MM.1S (cell line): ENCODE measurements around the gene SHC4.

Experiments used
- DNase-seq: peaks from one replicate; pipeline ENCODE4 v3.0.0-alpha.2; 2015
- H2AFZ ChIP-seq: fragments of 300-600 bp; sonication (generic); 2 replicates; pipeline ENCODE4 v1.6.0; 2016; ENCODE audit warnings: antibody characterized with exemption, low read length
- H3F3A ChIP-seq: fragments of 300-600 bp; sonication (generic); 2 replicates; pipeline ENCODE4 v1.6.1; 2016; ENCODE audit warnings: mild to moderate bottlenecking, antibody characterized with exemption, low read length, moderate library complexity, mixed read lengths; ENCODE audit not compliant: insufficient read depth
- H3K27ac ChIP-seq: fragments of 300-600 bp; sonication (generic); 2 replicates; pipeline ENCODE4 v1.5.1; 2016; ENCODE audit warnings: mild to moderate bottlenecking, low read length
- H3K27me3 ChIP-seq: fragments of 300-600 bp; sonication (generic); replicated peaks from 2 replicates; pipeline ENCODE4 v1.6.0; 2016; ENCODE audit warnings: low read length; ENCODE audit not compliant: insufficient read depth
- H3K36me3 ChIP-seq: fragments of 300-600 bp; sonication (generic); replicated peaks from 2 replicates; pipeline ENCODE4 v1.6.1; 2016; ENCODE audit warnings: mild to moderate bottlenecking, low read length, mixed read lengths; ENCODE audit not compliant: insufficient read depth
- H3K4me1 ChIP-seq: fragments of 300-600 bp; sonication (generic); 2 replicates; pipeline ENCODE4 v1.6.1; 2016; ENCODE audit warnings: low read length, mixed read lengths
- H3K4me2 ChIP-seq: fragments of 300-600 bp; sonication (generic); 2 replicates; pipeline ENCODE4 v1.6.0; 2016; ENCODE audit warnings: low read depth, low read length
- H3K4me3 ChIP-seq: fragments of 300-600 bp; sonication (generic); 2 replicates; pipeline ENCODE4 v1.5.1; 2016; ENCODE audit warnings: low read length, mixed read lengths
- H3K79me2 ChIP-seq: fragments of 300-600 bp; sonication (generic); 2 replicates; pipeline ENCODE4 v1.6.1; 2016; ENCODE audit warnings: mixed run types, low read length, mixed read lengths
- H3K9ac ChIP-seq: fragments of 300-600 bp; sonication (generic); 2 replicates; pipeline ENCODE4 v1.6.1; 2016; ENCODE audit warnings: low read length, mixed read lengths
- H3K9me2 ChIP-seq: fragments of 300-600 bp; sonication (generic); replicated peaks from 2 replicates; pipeline ENCODE4 v1.6.1; 2016; ENCODE audit warnings: mild to moderate bottlenecking, low read length, mixed read lengths; ENCODE audit not compliant: insufficient read depth
- H3K9me3 ChIP-seq: fragments of 300-600 bp; sonication (generic); replicated peaks from 2 replicates; pipeline ENCODE4 v1.6.1; 2016; ENCODE audit warnings: mild to moderate bottlenecking, low read length, mixed read lengths; ENCODE audit not compliant: insufficient read depth
- H4K20me1 ChIP-seq: fragments of 300-600 bp; sonication (generic); 2 replicates; pipeline ENCODE4 v1.6.1; 2016; ENCODE audit warnings: mild to moderate bottlenecking, low read length, moderate library complexity, mixed read lengths; ENCODE audit not compliant: insufficient read depth
- CTCF ChIP-seq: fragments of 300-600 bp; sonication (generic); IDR thresholded peaks from 2 replicates; pipeline ENCODE4 v1.5.1; 2016; ENCODE audit warnings: antibody characterized with exemption, low read length, mixed read lengths
- EZH2 ChIP-seq: fragments of 300-600 bp; sonication (generic); optimal IDR thresholded peaks from 2 replicates; pipeline ENCODE3; 2017; ENCODE audit warnings: low read depth, mild to moderate bottlenecking, antibody characterized with exemption, low read length, mixed read lengths
- EZH2phosphoT487 ChIP-seq: fragments of 300-600 bp; sonication (generic); IDR thresholded peaks from 2 replicates; pipeline ENCODE4 v1.6.1; 2018; ENCODE audit warnings: antibody characterized with exemption, low read length

SHC4 gene

GRCh38 chr15:48936666-48937065 lies 27.1 kb downstream of the SHC4 start:
- Histone ChIP-seq H3K79me2 (no peaks in the 10 kb centered on the region), H3K9me2 (no peaks in the 10 kb centered on the region), H4K20me1 (no peaks in the 10 kb centered on the region), H3K9me3 (no peaks in the 10 kb centered on the region), H3K4me2 (no peak overlapping the region), H2AFZ (no peak overlapping the region), H3K4me1 (no peaks in the 10 kb centered on the region), H3K27me3 (no peaks in the 10 kb centered on the region), H3K36me3 (no peaks in the 10 kb centered on the region), H3K9ac (no peak overlapping the region), H3K27ac (no peak overlapping the region), H3F3A (no peaks in the 10 kb centered on the region), H3K4me3 (no peak overlapping the region)
- no peak for TF ChIP-seq EZH2phosphoT487
- TF ChIP-seq EZH2: no peak
- no peak for TF ChIP-seq CTCF
- DNase-seq: no peak

GRCh38 chr15:48935236-48935635 lies 28.5 kb downstream of the SHC4 start:
- Histone ChIP-seq H3K79me2 (no peaks in the 10 kb centered on the region), H4K20me1 (no peaks in the 10 kb centered on the region), H3K27me3 (no peaks in the 10 kb centered on the region), H2AFZ (no peak overlapping the region), H3K9me2 (no peaks in the 10 kb centered on the region), H3K9me3 (no peaks in the 10 kb centered on the region), H3F3A (no peaks in the 10 kb centered on the region), H3K4me1 (no peaks in the 10 kb centered on the region), H3K27ac (no peak overlapping the region), H3K36me3 (no peaks in the 10 kb centered on the region), H3K4me3 (no peak overlapping the region), H3K9ac (no peak overlapping the region), H3K4me2 (no peak overlapping the region)
- TF ChIP-seq CTCF (no peak), EZH2 (no peak), EZH2phosphoT487 (no peak)
- no peak for DNase-seq

- Histone ChIP-seq H2AFZ (no peak overlapping the region), H3K9me2 (no peaks in the 10 kb centered on the region), H3K9ac (no peak overlapping the region), H3K36me3 (no peaks in the 10 kb centered on the region), H3K4me3 (no peak overlapping the region), H3K27ac (no peak overlapping the region), H3K79me2 (no peaks in the 10 kb centered on the region), H3K4me2 (no peak overlapping the region), H3K4me1 (no peaks in the 10 kb centered on the region), H4K20me1 (no peaks in the 10 kb centered on the region), H3F3A (no peaks in the 10 kb centered on the region), H3K9me3 (no peaks in the 10 kb centered on the region), H3K27me3 (no peaks in the 10 kb centered on the region)
- DNase-seq: no peak
- TF ChIP-seq EZH2phosphoT487 (no peak), CTCF (no peak)
Measured at GRCh38 chr15:48930735-48931134, 33.0 kb downstream of the SHC4 start.

GRCh38 chr15:48929661-48930060 lies 34.1 kb downstream of the SHC4 start:
- no peak overlapping the region for H3K4me2 ChIP-seq
- H3K9me3 ChIP-seq: no peaks in the 10 kb centered on the region
- H4K20me1 ChIP-seq: no peaks in the 10 kb centered on the region

More at GRCh38 chr15:48929661-48930060, 34.1 kb downstream of the SHC4 start:
- H3K27me3 ChIP-seq: no peaks in the 10 kb centered on the region
- H3K79me2 ChIP-seq: no peaks in the 10 kb centered on the region
- no peaks in the 10 kb centered on the region for H3F3A ChIP-seq
- no peaks in the 10 kb centered on the region for H3K9me2 ChIP-seq
- H3K36me3 ChIP-seq: no peaks in the 10 kb centered on the region
- H3K4me3 ChIP-seq: no peak overlapping the region
- no peak overlapping the region for H3K9ac ChIP-seq
- no peaks in the 10 kb centered on the region for H3K4me1 ChIP-seq
- DNase-seq: no peak
- no peak overlapping the region for H3K27ac ChIP-seq
- no peak overlapping the region for H2AFZ ChIP-seq
- no peak for TF ChIP-seq CTCF
- TF ChIP-seq EZH2: no peak
- no peak for TF ChIP-seq EZH2phosphoT487
